CD8-positive, alpha-beta memory T cell (primary cell): ENCODE results near the gene PPP2R5D. TPM values are rescaled to one million over a fixed set of nuclear protein-coding genes. Genes with fewer than 3 reads are reported as not detected.
A peak's percentile ranks its signal among the peaks of the same experiment; 100 is the strongest.
"Not testable (repeated sequence)": the region's sequence is repeated elsewhere in the genome, so short reads cannot be mapped to it uniquely, and the experiment has no call there.

Experiments
- CTCF ChIA-PET: fragments of 350-600 bp; sonication (Branson Sonifier 250); formaldehyde crosslinking; loops from one replicate; lab custom pipeline; 2021; ENCODE audit warnings: antibody characterized with exemption; lab: Charles Lee
- POLR2A ChIA-PET: fragments of 350-600 bp; sonication (Branson Sonifier 250); formaldehyde crosslinking; loops from one replicate; lab custom pipeline; 2021; ENCODE audit warnings: antibody characterized with exemption; lab: Charles Lee
- DNase-seq, 5 donors: peaks; one replicate each; pipeline versions ENCODE4 v3.0.0 to v3.0.0-alpha.2; 2020 to 2022; ENCODE audit warnings: mixed read lengths in 1 of 5
- H3K27ac ChIP-seq: one replicate; pipeline ENCODE4 v1.7.0; 2013; ENCODE audit warnings: low read depth, mild to moderate bottlenecking, low read length, moderate library complexity
- H3K27me3 ChIP-seq: 2 replicates; pipeline ENCODE4 v1.7.0; 2013; ENCODE audit warnings: low read length, mild to moderate bottlenecking; ENCODE audit not compliant: insufficient read depth, poor library complexity, severe bottlenecking
- H3K36me3 ChIP-seq: 2 replicates; pipeline ENCODE4 v1.7.0; 2013; ENCODE audit warnings: mild to moderate bottlenecking, low read length, moderate library complexity; ENCODE audit not compliant: insufficient read depth
- H3K4me1 ChIP-seq: 2 replicates; pipeline ENCODE4 v1.7.0; 2013; ENCODE audit warnings: mild to moderate bottlenecking, low read length, moderate library complexity; ENCODE audit not compliant: insufficient read depth
- H3K4me3 ChIP-seq: 2 replicates; pipeline ENCODE4 v1.7.0; 2013; ENCODE audit warnings: mild to moderate bottlenecking, low read length
- H3K9me3 ChIP-seq: 2 replicates; pipeline ENCODE4 v1.7.0; 2013; ENCODE audit warnings: mild to moderate bottlenecking, low read length
- H3K27ac Mint-ChIP-seq, 8 donors: one replicate each; pipeline ENCODE4 v1.8.0; 2020 to 2021; ENCODE audit warnings: mixed read lengths in 8 of 8, mild to moderate bottlenecking in 6 of 8, inconsistent platforms in 3 of 8, moderate library complexity in 3 of 8
- H3K27me3 Mint-ChIP-seq, 2 donors: one replicate each; pipeline ENCODE4 v1.8.0; 2020 to 2021; ENCODE audit warnings: mixed read lengths in 2 of 2, mild to moderate bottlenecking in 1 of 2, moderate library complexity in 1 of 2
- H3K36me3 Mint-ChIP-seq, 3 donors: one replicate each; pipeline ENCODE4 v1.8.0; 2020 to 2021; ENCODE audit warnings: mixed read lengths in 3 of 3, inconsistent platforms in 1 of 3, mild to moderate bottlenecking in 1 of 3
- H3K4me1 Mint-ChIP-seq, 3 donors: one replicate each; pipeline ENCODE4 v1.8.0; 2020 to 2021; ENCODE audit warnings: mixed read lengths in 3 of 3, inconsistent platforms in 1 of 3, mild to moderate bottlenecking in 1 of 3
- H3K4me3 Mint-ChIP-seq, 7 donors: one replicate each; pipeline ENCODE4 v1.8.0; 2020 to 2021; ENCODE audit warnings: mixed read lengths in 7 of 7, mild to moderate bottlenecking in 6 of 7, moderate library complexity in 4 of 7, inconsistent platforms in 2 of 7
- H3K9me3 Mint-ChIP-seq, 5 donors: one replicate each; pipeline ENCODE4 v1.8.0; 2020 to 2022; ENCODE audit warnings: mixed read lengths in 5 of 5, mild to moderate bottlenecking in 3 of 5, moderate library complexity in 2 of 5, inconsistent platforms in 1 of 5
- polyA plus RNA-seq: library from polyadenylated mRNA; unstranded; fragments of 300-500 nt; fragmentation: Illumina TruSeq; gene quantifications from one replicate; pipeline ENCODE4 v1.2.3, GENCODE V29; 2021
- total RNA-seq, 2 experiments: library from RNA; stranded (reverse); gene quantifications; one replicate each; pipeline ENCODE4 v1.2.3, GENCODE V29; 2021

PPP2R5D gene
- total and polyA plus RNA-seq, 3 experiments from 2014 or later, result 32.5 to 52.4 (median 52.2) TPM

- Histone ChIP-seq H3K36me3 (peaks cover 32% of the 10 kb centered on the region), H3K27ac (no peak overlapping the region), H3K4me1 (no peaks in the 10 kb centered on the region), H3K27me3 (no peaks in the 10 kb centered on the region), H3K9me3 (no peaks in the 10 kb centered on the region), H3K4me3 (no peak overlapping the region)
- POLR2A ChIA-PET, result no interaction called here
- Mint-ChIP-seq H3K4me3 (no peak overlapping the region), H3K4me1 (peaks cover 11 to 18% (median 16%) of the 10 kb centered on the region in 3 donors), H3K27ac (peak overlapping the region in 3 of 8 donors; percentile 23 to 60 (median 47)), H3K27me3 (no peaks in the 10 kb centered on the region), H3K9me3 (no peaks in the 10 kb centered on the region), H3K36me3 (peaks cover 8 to 82% (median 20%) of the 10 kb centered on the region in 3 donors)
- CTCF ChIA-PET, result no interaction called here
- peak in 1 of 5 donors; percentile 18 for DNase-seq
Observed at GRCh38 chr6:42940493-42941045, 43.8 kb upstream of the PPP2R5D start.

GRCh38 chr6:42941356-42941755 lies 43.0 kb upstream of the PPP2R5D start:
- H3K36me3 Mint-ChIP-seq, result peaks cover 8 to 78% (median 18%) of the 10 kb centered on the region in 3 donors
- H3K4me3 Mint-ChIP-seq, H3K9me3 ChIP-seq, H3K27me3 Mint-ChIP-seq, H3K4me1 ChIP-seq, H3K27ac ChIP-seq, H3K9me3 Mint-ChIP-seq, CTCF ChIA-PET, H3K27me3 ChIP-seq, H3K4me3 ChIP-seq: not testable (repeated sequence)
- peaks cover 24% of the 10 kb centered on the region for H3K36me3 ChIP-seq
- peaks cover 7 to 10% (median 9%) of the 10 kb centered on the region in 3 donors for H3K4me1 Mint-ChIP-seq
- POLR2A ChIA-PET, result interaction anchor here (0.6 kb wide), 1 partner anchor 354 kb away, joined by 7 read pairs; no protein-coding TSS in a partner anchor
- DNase-seq, result peak in 1 of 5 donors; percentile 10
- peak overlapping the region in 2 of 8 donors; percentile 23 to 41 for H3K27ac Mint-ChIP-seq

- peak in 1 of 5 donors; percentile 23 for DNase-seq
- peaks cover 4 to 6% (median 5%) of the 10 kb centered on the region in 3 donors for H3K4me1 Mint-ChIP-seq
- ChIA-PET POLR2A (no interaction called here), CTCF (no interaction called here)
- no peak overlapping the region for H3K4me3 Mint-ChIP-seq
- peak overlapping the region in 1 of 8 donors; percentile 66 for H3K27ac Mint-ChIP-seq
- H3K4me1 ChIP-seq, result no peaks in the 10 kb centered on the region
- no peaks in the 10 kb centered on the region for H3K9me3 ChIP-seq
- H3K27ac ChIP-seq, result no peak overlapping the region
- H3K36me3 Mint-ChIP-seq, result peaks cover 4 to 71% (median 14%) of the 10 kb centered on the region in 3 donors
- H3K27me3 Mint-ChIP-seq, result no peaks in the 10 kb centered on the region
- no peaks in the 10 kb centered on the region for H3K27me3 ChIP-seq
- peaks cover 15% of the 10 kb centered on the region for H3K36me3 ChIP-seq
- no peaks in the 10 kb centered on the region for H3K9me3 Mint-ChIP-seq
- H3K4me3 ChIP-seq, result no peak overlapping the region
Observed at GRCh38 chr6:42942444-42942843, 41.9 kb upstream of the PPP2R5D start.

GRCh38 chr6:42947950-42948349 lies 36.4 kb upstream of the PPP2R5D start:
- H3K27me3 ChIP-seq, result no peaks in the 10 kb centered on the region
- CTCF ChIA-PET, result no interaction called here
- POLR2A ChIA-PET, result interaction anchor here (1.1 kb wide), 1 partner anchor 31 kb away, joined by 3 read pairs; the partner anchor contains the start of gene PEX6
- Mint-ChIP-seq H3K27me3 (no peaks in the 10 kb centered on the region), H3K4me3 (no peak overlapping the region), H3K4me1 (no peaks in the 10 kb centered on the region), H3K36me3 (peaks cover 0 to 38% (median 12%) of the 10 kb centered on the region in 3 donors), H3K27ac (no peak overlapping the region), H3K9me3 (no peaks in the 10 kb centered on the region)
- no peaks in the 10 kb centered on the region for H3K9me3 ChIP-seq
- H3K27ac ChIP-seq, result no peak overlapping the region
- no peak overlapping the region for H3K4me3 ChIP-seq
- no peak for DNase-seq
- H3K4me1 ChIP-seq, result no peaks in the 10 kb centered on the region
- no peaks in the 10 kb centered on the region for H3K36me3 ChIP-seq

GRCh38 chr6:42952389-42952788 lies 32.0 kb upstream of the PPP2R5D start:
- Mint-ChIP-seq H3K4me1 (no peaks in the 10 kb centered on the region), H3K9me3 (no peaks in the 10 kb centered on the region), H3K4me3 (no peak overlapping the region), H3K27me3 (no peaks in the 10 kb centered on the region), H3K36me3 (peaks cover 0 to 16% (median 4%) of the 10 kb centered on the region in 3 donors), H3K27ac (no peak overlapping the region)
- Histone ChIP-seq H3K4me3 (no peak overlapping the region), H3K27ac (no peak overlapping the region), H3K36me3 (no peaks in the 10 kb centered on the region), H3K9me3 (no peaks in the 10 kb centered on the region), H3K27me3 (no peaks in the 10 kb centered on the region), H3K4me1 (no peaks in the 10 kb centered on the region)
- CTCF ChIA-PET, result interaction anchor here (0.6 kb wide), 1 partner anchor 316 kb away, joined by 3 read pairs; no protein-coding TSS in a partner anchor
- no peak for DNase-seq
- POLR2A ChIA-PET, result no interaction called here

- H3K4me3 Mint-ChIP-seq, H3K4me1 ChIP-seq, DNase-seq, CTCF ChIA-PET, H3K27me3 ChIP-seq, H3K27ac Mint-ChIP-seq, H3K27me3 Mint-ChIP-seq, H3K4me3 ChIP-seq, H3K27ac ChIP-seq, H3K9me3 Mint-ChIP-seq, H3K36me3 Mint-ChIP-seq, H3K4me1 Mint-ChIP-seq, H3K36me3 ChIP-seq, H3K9me3 ChIP-seq, POLR2A ChIA-PET: not testable (repeated sequence)
Observed at GRCh38 chr6:42954405-42954804, 30.0 kb upstream of the PPP2R5D start.

- Histone ChIP-seq H3K4me1 (peaks cover 13% of the 10 kb centered on the region), H3K27ac (no peak overlapping the region), H3K4me3 (no peak overlapping the region), H3K36me3 (no peaks in the 10 kb centered on the region), H3K9me3 (no peaks in the 10 kb centered on the region), H3K27me3 (no peaks in the 10 kb centered on the region)
- Mint-ChIP-seq H3K9me3 (no peaks in the 10 kb centered on the region), H3K27ac (no peak overlapping the region), H3K36me3 (peaks cover 0 to 10% (median 0%) of the 10 kb centered on the region in 3 donors), H3K4me1 (peaks cover 4 to 19% (median 18%) of the 10 kb centered on the region in 3 donors), H3K4me3 (no peak overlapping the region), H3K27me3 (no peaks in the 10 kb centered on the region)
- POLR2A ChIA-PET, result no interaction called here
- CTCF ChIA-PET, result no interaction called here
- no peak for DNase-seq
Observed at GRCh38 chr6:42958125-42958524, 26.2 kb upstream of the PPP2R5D start.

- ChIA-PET CTCF (no interaction called here), POLR2A (interaction anchor here (1.1 to 1.4 kb wide), 2 partner anchors 18 to 24 kb away, joined by 3 read pairs; partner anchors contain the start of gene PPP2R5D)
- H3K4me3 Mint-ChIP-seq, result peak overlapping the region; percentile 19 to 74 (median 60)
- H3K27ac Mint-ChIP-seq, result peak overlapping the region in 2 of 8 donors; percentile 18 to 33
- no peaks in the 10 kb centered on the region for H3K27me3 Mint-ChIP-seq
- peaks cover 0 to 23% (median 0%) of the 10 kb centered on the region in 3 donors for H3K36me3 Mint-ChIP-seq
- H3K4me1 Mint-ChIP-seq, result peaks cover 4 to 19% (median 18%) of the 10 kb centered on the region in 3 donors
- Histone ChIP-seq H3K9me3 (no peaks in the 10 kb centered on the region), H3K4me1 (peaks cover 13% of the 10 kb centered on the region), H3K27ac (no peak overlapping the region), H3K36me3 (peaks cover 4% of the 10 kb centered on the region), H3K27me3 (no peaks in the 10 kb centered on the region), H3K4me3 (no peak overlapping the region)
- H3K9me3 Mint-ChIP-seq, result no peaks in the 10 kb centered on the region
- no peak for DNase-seq
Observed at GRCh38 chr6:42959917-42960242, 24.5 kb upstream of the PPP2R5D start.
